Testis (tissue), 2 donors: Measurements from ENCODE around the gene SKP1.

Experiments
- POLR2A ChIP-seq: fragments of 450-650 bp; IDR thresholded peaks from one replicate; pipeline ENCODE4 v1.6.1; 2017; ENCODE audit warnings: antibody characterized with exemption, mild to moderate bottlenecking, moderate library complexity
- TF ChIP-seq, protein P1 (sequence below), 3 experiments: fragments of 450-650 bp in 2 of 3; fragments of 200-600 bp in 1 of 3; sonication (generic) in 1 of 3; IDR thresholded peaks; one replicate each; pipeline ENCODE4 v1.5.1; 2016 to 2019; ENCODE audit warnings: antibody characterized with exemption in 3 of 3, mild to moderate bottlenecking in 2 of 3, moderate library complexity in 1 of 3

GRCh38 chr5:134178096-134178419, 1.3 kb upstream of the SKP1 start:
- TF ChIP-seq, protein P1, sequence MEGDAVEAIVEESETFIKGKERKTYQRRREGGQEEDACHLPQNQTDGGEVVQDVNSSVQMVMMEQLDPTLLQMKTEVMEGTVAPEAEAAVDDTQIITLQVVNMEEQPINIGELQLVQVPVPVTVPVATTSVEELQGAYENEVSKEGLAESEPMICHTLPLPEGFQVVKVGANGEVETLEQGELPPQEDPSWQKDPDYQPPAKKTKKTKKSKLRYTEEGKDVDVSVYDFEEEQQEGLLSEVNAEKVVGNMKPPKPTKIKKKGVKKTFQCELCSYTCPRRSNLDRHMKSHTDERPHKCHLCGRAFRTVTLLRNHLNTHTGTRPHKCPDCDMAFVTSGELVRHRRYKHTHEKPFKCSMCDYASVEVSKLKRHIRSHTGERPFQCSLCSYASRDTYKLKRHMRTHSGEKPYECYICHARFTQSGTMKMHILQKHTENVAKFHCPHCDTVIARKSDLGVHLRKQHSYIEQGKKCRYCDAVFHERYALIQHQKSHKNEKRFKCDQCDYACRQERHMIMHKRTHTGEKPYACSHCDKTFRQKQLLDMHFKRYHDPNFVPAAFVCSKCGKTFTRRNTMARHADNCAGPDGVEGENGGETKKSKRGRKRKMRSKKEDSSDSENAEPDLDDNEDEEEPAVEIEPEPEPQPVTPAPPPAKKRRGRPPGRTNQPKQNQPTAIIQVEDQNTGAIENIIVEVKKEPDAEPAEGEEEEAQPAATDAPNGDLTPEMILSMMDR (IDR thresholded peaks at IDR 0.05): no peak
- no peak for TF ChIP-seq POLR2A
